Transverse colon (tissue), 4 donors: ENCODE data around the gene NRCAM.

Experiments used
- CTCF ChIP-seq, 5 experiments: fragments of 200-600 bp in 3 of 5; fragments of 450-650 bp in 2 of 5; sonication (generic) in 3 of 5; IDR thresholded peaks; 1 replicate in 2 of 5; 2 replicates in 3 of 5; pipeline ENCODE4 v1.5.1; 2016 to 2017; ENCODE audit warnings: antibody characterized with exemption in 5 of 5, inconsistent platforms in 3 of 5, mild to moderate bottlenecking in 2 of 5, moderate library complexity in 1 of 5
- EP300 ChIP-seq: sonication (generic); formaldehyde crosslinking; IDR thresholded peaks from one replicate; pipeline ENCODE4 v1.6.1; 2017; ENCODE audit warnings: antibody characterized with exemption, low read depth
- POLR2A ChIP-seq: fragments of 450-650 bp; IDR thresholded peaks from one replicate; pipeline ENCODE4 v1.6.1; 2016; ENCODE audit warnings: antibody characterized with exemption, mild to moderate bottlenecking, moderate library complexity
- POLR2AphosphoS5 ChIP-seq, 3 donors: sonication (generic); formaldehyde crosslinking; IDR thresholded peaks; one replicate each; pipeline ENCODE4 v1.6.1; 2016; ENCODE audit warnings: antibody characterized with exemption in 3 of 3

GRCh38 chr7:108299251-108299973, 156.8 kb downstream of the NRCAM start:
- TF ChIP-seq CTCF (IDR thresholded peaks at IDR 0.05) (no peak), POLR2A (no peak), POLR2AphosphoS5 (IDR thresholded peaks at IDR 0.05) (no peak), EP300 (no peak)
